Measurements from ENCODE around the gene HBM. TPM values are rescaled to one million over a fixed set of nuclear protein-coding genes. Genes with fewer than 3 reads are reported as not detected.
"Not testable (repeated sequence)": the region's sequence is repeated elsewhere in the genome, so short reads cannot be mapped to it uniquely, and the experiment has no call there.

The HBM gene
- total and polyA plus RNA-seq, 2 experiments from 2014 or later: not detected

DNA sequence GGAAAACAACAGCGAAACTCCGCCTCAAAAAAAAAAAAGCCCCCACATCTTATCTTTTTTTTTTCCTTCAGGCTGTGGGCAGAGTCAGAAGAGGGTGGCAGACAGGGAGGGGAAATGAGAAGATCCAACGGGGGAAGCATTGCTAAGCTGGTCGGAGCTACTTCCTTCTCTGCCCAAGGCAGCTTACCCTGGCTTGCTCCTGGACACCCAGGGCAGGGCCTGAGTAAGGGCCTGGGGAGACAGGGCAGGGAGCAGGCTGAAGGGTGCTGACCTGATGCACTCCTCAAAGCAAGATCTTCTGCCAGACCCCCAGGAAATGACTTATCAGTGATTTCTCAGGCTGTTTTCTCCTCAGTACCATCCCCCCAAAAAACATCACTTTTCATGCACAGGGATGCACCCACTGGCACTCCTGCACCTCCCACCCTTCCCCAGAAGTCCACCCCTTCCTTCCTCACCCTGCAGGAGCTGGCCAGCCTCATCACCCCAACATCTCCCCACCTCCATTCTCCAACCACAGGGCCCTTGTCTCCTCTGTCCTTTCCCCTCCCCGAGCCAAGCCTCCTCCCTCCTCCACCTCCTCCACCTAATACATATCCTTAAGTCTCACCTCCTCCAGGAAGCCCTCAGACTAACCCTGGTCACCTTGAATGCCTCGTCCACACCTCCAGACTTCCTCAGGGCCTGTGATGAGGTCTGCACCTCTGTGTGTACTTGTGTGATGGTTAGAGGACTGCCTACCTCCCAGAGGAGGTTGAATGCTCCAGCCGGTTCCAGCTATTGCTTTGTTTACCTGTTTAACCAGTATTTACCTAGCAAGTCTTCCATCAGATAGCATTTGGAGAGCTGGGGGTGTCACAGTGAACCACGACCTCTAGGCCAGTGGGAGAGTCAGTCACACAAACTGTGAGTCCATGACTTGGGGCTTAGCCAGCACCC, 9.5 kb downstream of the HBM start:
- WGBS (ENCODE audit: low lambda C conversion rate, missing lambda C conversion rate): 44% methylated on average over 8 of the region's 8 CpGs
- no peak overlapping the region for H3K4me3 ChIP-seq
- no peak overlapping the region for H2AFZ ChIP-seq
- peaks cover 3% of the 10 kb centered on the region for H3K4me1 ChIP-seq (ENCODE audit: insufficient read depth)
- H3K9me3 ChIP-seq (ENCODE audit: low read depth): no peaks in the 10 kb centered on the region
- H4K20me1 ChIP-seq (ENCODE audit: insufficient read depth, poor library complexity, severe bottlenecking): no peaks in the 10 kb centered on the region
- peaks cover 52% of the 10 kb centered on the region for H3K27me3 ChIP-seq
- H3K27ac ChIP-seq: no peak overlapping the region
- TF ChIP-seq EZH2 (IDR thresholded peaks at IDR 0.05; ENCODE audit: borderline replicate concordance): no peak
- no peaks in the 10 kb centered on the region for H3K36me3 ChIP-seq (replicated peaks; ENCODE audit: insufficient read depth, low read depth)
- H3K4me2 ChIP-seq: no peak overlapping the region
- no peaks in the 10 kb centered on the region for H3K9me2 ChIP-seq (replicated peaks; ENCODE audit: insufficient read depth)
- DNase-seq (ENCODE audit: low spot score): no peak
- no peaks in the 10 kb centered on the region for H3K79me2 ChIP-seq

DNA sequence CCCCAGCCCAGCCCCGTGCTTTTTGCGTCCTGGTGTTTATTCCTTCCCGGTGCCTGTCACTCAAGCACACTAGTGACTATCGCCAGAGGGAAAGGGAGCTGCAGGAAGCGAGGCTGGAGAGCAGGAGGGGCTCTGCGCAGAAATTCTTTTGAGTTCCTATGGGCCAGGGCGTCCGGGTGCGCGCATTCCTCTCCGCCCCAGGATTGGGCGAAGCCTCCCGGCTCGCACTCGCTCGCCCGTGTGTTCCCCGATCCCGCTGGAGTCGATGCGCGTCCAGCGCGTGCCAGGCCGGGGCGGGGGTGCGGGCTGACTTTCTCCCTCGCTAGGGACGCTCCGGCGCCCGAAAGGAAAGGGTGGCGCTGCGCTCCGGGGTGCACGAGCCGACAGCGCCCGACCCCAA, 10.2 kb downstream of the HBM start:
- H3K79me2 ChIP-seq; H3K9me3 ChIP-seq (ENCODE audit: low read depth); H3K36me3 ChIP-seq (replicated peaks; ENCODE audit: insufficient read depth, low read depth); H4K20me1 ChIP-seq (ENCODE audit: insufficient read depth, poor library complexity, severe bottlenecking); H3K27ac ChIP-seq; H3K9me2 ChIP-seq (replicated peaks; ENCODE audit: insufficient read depth); H3K4me1 ChIP-seq (ENCODE audit: insufficient read depth); H3K4me3 ChIP-seq; DNase-seq (ENCODE audit: low spot score); H3K4me2 ChIP-seq; H2AFZ ChIP-seq: not testable (repeated sequence)
- H3K27me3 ChIP-seq: peaks cover 49% of the 10 kb centered on the region
- TF ChIP-seq EZH2 (IDR thresholded peaks at IDR 0.05; ENCODE audit: borderline replicate concordance): peak; percentile 40
- WGBS (ENCODE audit: low lambda C conversion rate, missing lambda C conversion rate): 3% methylated on average over 23 of the region's 39 CpGs

DNA sequence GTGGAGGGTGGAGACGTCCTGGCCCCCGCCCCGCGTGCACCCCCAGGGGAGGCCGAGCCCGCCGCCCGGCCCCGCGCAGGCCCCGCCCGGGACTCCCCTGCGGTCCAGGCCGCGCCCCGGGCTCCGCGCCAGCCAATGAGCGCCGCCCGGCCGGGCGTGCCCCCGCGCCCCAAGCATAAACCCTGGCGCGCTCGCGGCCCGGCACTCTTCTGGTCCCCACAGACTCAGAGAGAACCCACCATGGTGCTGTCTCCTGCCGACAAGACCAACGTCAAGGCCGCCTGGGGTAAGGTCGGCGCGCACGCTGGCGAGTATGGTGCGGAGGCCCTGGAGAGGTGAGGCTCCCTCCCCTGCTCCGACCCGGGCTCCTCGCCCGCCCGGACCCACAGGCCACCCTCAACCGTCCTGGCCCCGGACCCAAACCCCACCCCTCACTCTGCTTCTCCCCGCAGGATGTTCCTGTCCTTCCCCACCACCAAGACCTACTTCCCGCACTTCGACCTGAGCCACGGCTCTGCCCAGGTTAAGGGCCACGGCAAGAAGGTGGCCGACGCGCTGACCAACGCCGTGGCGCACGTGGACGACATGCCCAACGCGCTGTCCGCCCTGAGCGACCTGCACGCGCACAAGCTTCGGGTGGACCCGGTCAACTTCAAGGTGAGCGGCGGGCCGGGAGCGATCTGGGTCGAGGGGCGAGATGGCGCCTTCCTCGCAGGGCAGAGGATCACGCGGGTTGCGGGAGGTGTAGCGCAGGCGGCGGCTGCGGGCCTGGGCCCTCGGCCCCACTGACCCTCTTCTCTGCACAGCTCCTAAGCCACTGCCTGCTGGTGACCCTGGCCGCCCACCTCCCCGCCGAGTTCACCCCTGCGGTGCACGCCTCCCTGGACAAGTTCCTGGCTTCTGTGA, 11.0 kb downstream of the HBM start, which contains the start of gene HBA1:
HBA1 (plus strand) TSS at position 204 of the 906 bp plus-strand sequence; CDS start at position 241, 37 bp downstream.
- DNase-seq (ENCODE audit: low spot score); H3K27ac ChIP-seq; H3K79me2 ChIP-seq; H4K20me1 ChIP-seq (ENCODE audit: insufficient read depth, poor library complexity, severe bottlenecking); H3K9me2 ChIP-seq (replicated peaks; ENCODE audit: insufficient read depth); H3K9me3 ChIP-seq (ENCODE audit: low read depth); H3K4me3 ChIP-seq; H3K4me2 ChIP-seq; H3K36me3 ChIP-seq (replicated peaks; ENCODE audit: insufficient read depth, low read depth); H2AFZ ChIP-seq: not testable (repeated sequence)
- 9% methylated on average over 32 of the region's 88 CpGs for WGBS (ENCODE audit: low lambda C conversion rate, missing lambda C conversion rate)
- TF ChIP-seq EZH2 (IDR thresholded peaks at IDR 0.05; ENCODE audit: borderline replicate concordance): peak; percentile 51
- peaks cover 44% of the 10 kb centered on the region for H3K27me3 ChIP-seq
- peaks cover 11% of the 10 kb centered on the region for H3K4me1 ChIP-seq (ENCODE audit: insufficient read depth)

DNA sequence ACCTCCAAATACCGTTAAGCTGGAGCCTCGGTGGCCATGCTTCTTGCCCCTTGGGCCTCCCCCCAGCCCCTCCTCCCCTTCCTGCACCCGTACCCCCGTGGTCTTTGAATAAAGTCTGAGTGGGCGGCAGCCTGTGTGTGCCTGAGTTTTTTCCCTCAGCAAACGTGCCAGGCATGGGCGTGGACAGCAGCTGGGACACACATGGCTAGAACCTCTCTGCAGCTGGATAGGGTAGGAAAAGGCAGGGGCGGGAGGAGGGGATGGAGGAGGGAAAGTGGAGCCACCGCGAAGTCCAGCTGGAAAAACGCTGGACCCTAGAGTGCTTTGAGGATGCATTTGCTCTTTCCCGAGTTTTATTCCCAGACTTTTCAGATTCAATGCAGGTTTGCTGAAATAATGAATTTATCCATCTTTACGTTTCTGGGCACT, 11.6 kb downstream of the HBM start:
- WGBS (ENCODE audit: low lambda C conversion rate, missing lambda C conversion rate): 38% methylated on average over 8 of the region's 13 CpGs
- Histone ChIP-seq H3K36me3 (replicated peaks; ENCODE audit: insufficient read depth, low read depth) (no peaks in the 10 kb centered on the region), H3K9me2 (replicated peaks; ENCODE audit: insufficient read depth) (no peaks in the 10 kb centered on the region), H2AFZ (no peak overlapping the region), H3K27me3 (peaks cover 43% of the 10 kb centered on the region), H4K20me1 (ENCODE audit: insufficient read depth, poor library complexity, severe bottlenecking) (peaks cover 4% of the 10 kb centered on the region), H3K4me2 (no peak overlapping the region), H3K9me3 (ENCODE audit: low read depth) (no peaks in the 10 kb centered on the region), H3K79me2 (no peaks in the 10 kb centered on the region), H3K27ac (no peak overlapping the region), H3K4me1 (ENCODE audit: insufficient read depth) (peaks cover 11% of the 10 kb centered on the region), H3K4me3 (no peak overlapping the region)
- TF ChIP-seq EZH2phosphoT487 (IDR thresholded peaks at IDR 0.05; ENCODE audit: low read depth, severe bottlenecking, unreplicated experiment) (no peak), EZH2 (IDR thresholded peaks at IDR 0.05; ENCODE audit: borderline replicate concordance) (no peak)
- TF ChIP-seq, protein P1, sequence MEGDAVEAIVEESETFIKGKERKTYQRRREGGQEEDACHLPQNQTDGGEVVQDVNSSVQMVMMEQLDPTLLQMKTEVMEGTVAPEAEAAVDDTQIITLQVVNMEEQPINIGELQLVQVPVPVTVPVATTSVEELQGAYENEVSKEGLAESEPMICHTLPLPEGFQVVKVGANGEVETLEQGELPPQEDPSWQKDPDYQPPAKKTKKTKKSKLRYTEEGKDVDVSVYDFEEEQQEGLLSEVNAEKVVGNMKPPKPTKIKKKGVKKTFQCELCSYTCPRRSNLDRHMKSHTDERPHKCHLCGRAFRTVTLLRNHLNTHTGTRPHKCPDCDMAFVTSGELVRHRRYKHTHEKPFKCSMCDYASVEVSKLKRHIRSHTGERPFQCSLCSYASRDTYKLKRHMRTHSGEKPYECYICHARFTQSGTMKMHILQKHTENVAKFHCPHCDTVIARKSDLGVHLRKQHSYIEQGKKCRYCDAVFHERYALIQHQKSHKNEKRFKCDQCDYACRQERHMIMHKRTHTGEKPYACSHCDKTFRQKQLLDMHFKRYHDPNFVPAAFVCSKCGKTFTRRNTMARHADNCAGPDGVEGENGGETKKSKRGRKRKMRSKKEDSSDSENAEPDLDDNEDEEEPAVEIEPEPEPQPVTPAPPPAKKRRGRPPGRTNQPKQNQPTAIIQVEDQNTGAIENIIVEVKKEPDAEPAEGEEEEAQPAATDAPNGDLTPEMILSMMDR (IDR thresholded peaks at IDR 0.05; ENCODE audit: poor library complexity): no peak
- DNase-seq (ENCODE audit: low spot score): peak; percentile 23

Measured in hepatocyte (in vitro differentiated cells).